ENCODE results near the gene SAFB.

DNA sequence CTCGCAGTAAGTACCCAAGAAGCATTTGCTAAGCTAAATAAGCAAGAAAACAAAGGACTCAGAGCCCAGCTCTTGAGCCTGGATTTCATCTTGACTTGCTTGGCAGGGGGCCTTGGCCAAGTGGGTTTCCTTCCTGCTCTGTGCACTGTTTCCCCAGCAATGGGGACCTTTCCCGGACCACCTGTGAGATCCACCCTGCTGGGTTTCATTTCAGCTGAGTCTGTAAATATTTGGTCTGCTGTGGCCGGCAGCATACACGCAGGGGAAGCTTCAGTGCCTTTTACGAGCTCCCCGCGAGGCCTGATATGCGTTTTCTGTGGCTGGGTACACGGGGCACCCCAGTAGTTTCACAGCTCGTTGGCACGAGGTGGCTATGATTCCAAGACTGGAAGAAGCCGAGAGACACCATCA, 42.7 kb upstream of the SAFB start:
- TF ChIP-seq POLR2A (IDR thresholded peaks at IDR 0.05): no peak
- TF ChIP-seq, protein P1, sequence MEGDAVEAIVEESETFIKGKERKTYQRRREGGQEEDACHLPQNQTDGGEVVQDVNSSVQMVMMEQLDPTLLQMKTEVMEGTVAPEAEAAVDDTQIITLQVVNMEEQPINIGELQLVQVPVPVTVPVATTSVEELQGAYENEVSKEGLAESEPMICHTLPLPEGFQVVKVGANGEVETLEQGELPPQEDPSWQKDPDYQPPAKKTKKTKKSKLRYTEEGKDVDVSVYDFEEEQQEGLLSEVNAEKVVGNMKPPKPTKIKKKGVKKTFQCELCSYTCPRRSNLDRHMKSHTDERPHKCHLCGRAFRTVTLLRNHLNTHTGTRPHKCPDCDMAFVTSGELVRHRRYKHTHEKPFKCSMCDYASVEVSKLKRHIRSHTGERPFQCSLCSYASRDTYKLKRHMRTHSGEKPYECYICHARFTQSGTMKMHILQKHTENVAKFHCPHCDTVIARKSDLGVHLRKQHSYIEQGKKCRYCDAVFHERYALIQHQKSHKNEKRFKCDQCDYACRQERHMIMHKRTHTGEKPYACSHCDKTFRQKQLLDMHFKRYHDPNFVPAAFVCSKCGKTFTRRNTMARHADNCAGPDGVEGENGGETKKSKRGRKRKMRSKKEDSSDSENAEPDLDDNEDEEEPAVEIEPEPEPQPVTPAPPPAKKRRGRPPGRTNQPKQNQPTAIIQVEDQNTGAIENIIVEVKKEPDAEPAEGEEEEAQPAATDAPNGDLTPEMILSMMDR (IDR thresholded peaks at IDR 0.05): no peak

All from transverse colon (tissue), 3 donors.